GM13977 (cell line): Measurements from ENCODE around the gene UPK2.

Experiments used
- DNase-seq: peaks from one replicate; pipeline ENCODE4 v3.0.0; 2012; ENCODE audit warnings: low spot score
- CTCF ChIP-seq: IDR thresholded peaks from 2 replicates; pipeline ENCODE4 v1.5.1; 2012; ENCODE audit warnings: mild to moderate bottlenecking, control low read depth; ENCODE audit not compliant: insufficient read depth; ENCODE audit errors: extremely low read depth, missing control alignments
- in situ Hi-C: fragments of 300-500 bp; cut with MboI; formaldehyde crosslinking; loops from one replicate; pipeline ENCODE4 v1.12.0; 2022; ENCODE audit warnings: low sequenced_read_pairs, low pct_unique_long_range_greater_than_20kb, mixed read lengths, inconsistent platforms; ENCODE audit not compliant: unreplicated experiment

Gene UPK2

GRCh38 chr11:118914178-118914918 lies 41.8 kb upstream of the UPK2 start:
- DNase-seq: no peak
- no peak for TF ChIP-seq CTCF

GRCh38 chr11:118914987-118915386 lies 41.1 kb upstream of the UPK2 start:
- in situ Hi-C loops: no loop called here
- DNase-seq: no peak
- TF ChIP-seq CTCF: no peak

More at GRCh38 chr11:118914178-118914918, 41.8 kb upstream of the UPK2 start:
- in situ Hi-C loops: no loop called here

- in situ Hi-C loops: no loop called here
- no peak for DNase-seq
- no peak for TF ChIP-seq CTCF
These were observed 40.7 kb upstream of the UPK2 start for GRCh38 chr11:118915396-118915795.

GRCh38 chr11:118915941-118916841 lies 39.9 kb upstream of the UPK2 start:
- in situ Hi-C loops: no loop called here
- no peak for TF ChIP-seq CTCF

GRCh38 chr11:118916842-118917388 lies 39.2 kb upstream of the UPK2 start:
- no peak for DNase-seq
- TF ChIP-seq CTCF: no peak
- in situ Hi-C loops: no loop called here

More at GRCh38 chr11:118915941-118916841, 39.9 kb upstream of the UPK2 start:
- no peak for DNase-seq

- no peak for DNase-seq
- in situ Hi-C loops: no loop called here
- TF ChIP-seq CTCF: no peak
These were observed 38.5 kb upstream of the UPK2 start for GRCh38 chr11:118917481-118918127.
